OCI-LY7 (cell line): ENCODE measurements around the gene BASP1.

Experiments used
- CTCF ChIP-seq: fragments of 200-600 bp; sonication (generic); conservative IDR thresholded peaks from 2 replicates; pipeline ENCODE4 v1.5.1; 2014; ENCODE audit warnings: mild to moderate bottlenecking, antibody characterized with exemption, low read length, moderate library complexity, mixed read lengths
- EZH2phosphoT487 ChIP-seq: fragments of 200-600 bp; sonication (generic); IDR thresholded peaks from 2 replicates; pipeline ENCODE4 v1.6.1; 2018; ENCODE audit warnings: low read depth, borderline replicate concordance, mild to moderate bottlenecking, mixed run types, antibody characterized with exemption, low read length, moderate library complexity, mixed read lengths

GRCh38 chr5:17169507-17169906 is 47.9 kb upstream of the BASP1 start:
- TF ChIP-seq EZH2phosphoT487 (no peak), CTCF (no peak)
